Measurements from ENCODE around the gene BPHL. TPM values are rescaled to one million over a fixed set of nuclear protein-coding genes. Genes with fewer than 3 reads are reported as not detected.

The BPHL gene
- total RNA-seq, 1 experiment from 2014 or later: 48.7 TPM

DNA sequence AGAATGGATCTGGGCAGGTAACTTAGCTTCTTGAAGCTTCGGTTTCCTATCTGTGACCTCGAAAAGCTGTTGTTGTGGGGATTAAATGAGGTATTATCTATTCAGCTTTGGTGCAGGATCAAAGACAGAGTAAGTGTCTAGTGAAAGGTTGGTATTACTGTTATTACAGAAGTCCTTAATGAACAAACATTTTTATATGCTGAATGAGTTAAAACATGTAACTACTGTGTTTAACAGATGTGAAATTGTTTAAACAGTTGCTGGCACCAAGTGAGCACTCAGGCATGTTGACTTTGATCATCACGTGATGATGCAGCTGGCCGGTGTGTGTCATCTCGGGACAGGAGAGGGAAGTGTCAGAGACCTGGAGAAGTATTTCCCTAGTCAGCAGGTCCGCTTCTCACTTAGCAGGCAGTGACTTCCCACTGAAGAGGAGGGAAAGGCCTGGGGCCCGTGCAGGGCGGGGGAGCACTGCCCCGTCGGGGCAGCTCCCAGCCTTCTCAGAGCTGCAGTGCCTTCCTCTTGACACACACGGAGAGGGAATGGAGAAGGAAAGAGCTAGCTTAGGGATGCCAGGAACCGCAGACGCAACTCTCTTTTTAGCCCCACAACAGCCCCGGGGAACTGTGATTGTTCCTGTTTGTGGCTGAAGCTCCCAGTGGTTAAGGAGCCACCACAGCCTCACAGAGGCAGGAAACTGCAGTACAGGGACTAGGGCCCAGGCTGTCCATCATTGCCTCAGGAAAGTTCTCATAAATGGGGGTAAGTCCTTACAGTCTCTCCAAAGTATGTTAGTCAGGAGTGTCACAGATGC is 20.8 kb downstream of the BPHL start:
- Mint-ChIP-seq H3K4me3 (no peak overlapping the region), H3K27ac (peak overlapping the region in 2 of 3 experiments; percentile 7 to 57; a peak in 5 of 7 replicates), H3K9me3 (no peaks in the 10 kb centered on the region), H3K27me3 (ENCODE audit: low read depth) (no peaks in the 10 kb centered on the region), H3K36me3 (ENCODE audit: insufficient read depth in 1 of 3, low read depth in 3 of 3) (peaks cover 35 to 71% (median 69%) of the 10 kb centered on the region in 3 experiments), H3K4me1 (peaks cover 18 to 29% of the 10 kb centered on the region in 2 experiments)
- no peak for DNase-seq
- Histone ChIP-seq H3K9ac (ENCODE audit: extremely low read depth, insufficient read length, low read length) (no peak overlapping the region), H3K14ac (ENCODE audit: insufficient read depth, low read length) (no peak overlapping the region), H4K20me1 (ENCODE audit: control insufficient read depth, insufficient read depth, insufficient read length) (no peaks in the 10 kb centered on the region), H4K91ac (ENCODE audit: insufficient read length, low read depth, low read length) (no peak overlapping the region), H3K27ac (ENCODE audit: insufficient read length, low read depth, low read length) (no peak overlapping the region), H2BK120ac (ENCODE audit: low read depth, low read length, poor library complexity, severe bottlenecking) (no peak overlapping the region), H3K27me3 (ENCODE audit: insufficient read depth, low read length) (no peaks in the 10 kb centered on the region), H3K18ac (ENCODE audit: insufficient read length, low read depth, low read length) (no peak overlapping the region), H2BK20ac (ENCODE audit: low read depth, low read length, poor library complexity, severe bottlenecking) (no peak overlapping the region), H2BK5ac (ENCODE audit: insufficient read length, low read length) (no peak overlapping the region), H2AK5ac (ENCODE audit: insufficient read length, low read length) (no peak overlapping the region), H3K23me2 (ENCODE audit: insufficient read length, low read depth, low read length, poor library complexity, severe bottlenecking) (peaks cover 2% of the 10 kb centered on the region), H3K4me2 (ENCODE audit: insufficient read depth, insufficient read length, low read length) (no peak overlapping the region), H3K9me3 (ENCODE audit: control insufficient read depth, low read depth, low read length) (no peaks in the 10 kb centered on the region), H2AFZ (ENCODE audit: low read length) (no peak overlapping the region), H4K5ac (ENCODE audit: insufficient read length, low read depth, low read length) (no peak overlapping the region), H4K8ac (replicated peaks; ENCODE audit: insufficient read length, low read depth, low read length) (no peak overlapping the region), H3K79me1 (ENCODE audit: insufficient read depth, low read depth, low read length, poor library complexity, severe bottlenecking) (no peaks in the 10 kb centered on the region), H2BK15ac (ENCODE audit: low read depth, low read length) (no peak overlapping the region), H3K4me1 (ENCODE audit: insufficient read depth, low read length) (no peaks in the 10 kb centered on the region; the same call in 1 of the 2 replicates), H3K79me2 (ENCODE audit: insufficient read depth, low read length) (no peaks in the 10 kb centered on the region), H3T11ph (ENCODE audit: low read length) (no peak overlapping the region), H3K23ac (ENCODE audit: insufficient read length, low read depth, low read length) (no peak overlapping the region), H3K4ac (ENCODE audit: low read depth, low read length) (no peak overlapping the region), H3K56ac (ENCODE audit: insufficient read length, low read depth, low read length) (no peak overlapping the region), H2BK12ac (ENCODE audit: insufficient read length, low read depth, low read length) (no peak overlapping the region)
- WGBS (ENCODE audit: extremely low coverage, insufficient read length, low lambda C conversion rate): no CpG with 5 or more reads among the region's 14 CpGs
- TF ChIP-seq, protein P1, sequence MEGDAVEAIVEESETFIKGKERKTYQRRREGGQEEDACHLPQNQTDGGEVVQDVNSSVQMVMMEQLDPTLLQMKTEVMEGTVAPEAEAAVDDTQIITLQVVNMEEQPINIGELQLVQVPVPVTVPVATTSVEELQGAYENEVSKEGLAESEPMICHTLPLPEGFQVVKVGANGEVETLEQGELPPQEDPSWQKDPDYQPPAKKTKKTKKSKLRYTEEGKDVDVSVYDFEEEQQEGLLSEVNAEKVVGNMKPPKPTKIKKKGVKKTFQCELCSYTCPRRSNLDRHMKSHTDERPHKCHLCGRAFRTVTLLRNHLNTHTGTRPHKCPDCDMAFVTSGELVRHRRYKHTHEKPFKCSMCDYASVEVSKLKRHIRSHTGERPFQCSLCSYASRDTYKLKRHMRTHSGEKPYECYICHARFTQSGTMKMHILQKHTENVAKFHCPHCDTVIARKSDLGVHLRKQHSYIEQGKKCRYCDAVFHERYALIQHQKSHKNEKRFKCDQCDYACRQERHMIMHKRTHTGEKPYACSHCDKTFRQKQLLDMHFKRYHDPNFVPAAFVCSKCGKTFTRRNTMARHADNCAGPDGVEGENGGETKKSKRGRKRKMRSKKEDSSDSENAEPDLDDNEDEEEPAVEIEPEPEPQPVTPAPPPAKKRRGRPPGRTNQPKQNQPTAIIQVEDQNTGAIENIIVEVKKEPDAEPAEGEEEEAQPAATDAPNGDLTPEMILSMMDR (conservative IDR thresholded peaks at IDR 0.05): no peak

All from H9 (cell line).